NCI-H446 (cell line): ENCODE results near the gene METRN.

ENCODE experiments used
- DNase-seq, 2 experiments: peaks; one replicate each; lab custom pipeline; 2025; lab: John Stamatoyannopoulos, UW

The METRN gene

DNA sequence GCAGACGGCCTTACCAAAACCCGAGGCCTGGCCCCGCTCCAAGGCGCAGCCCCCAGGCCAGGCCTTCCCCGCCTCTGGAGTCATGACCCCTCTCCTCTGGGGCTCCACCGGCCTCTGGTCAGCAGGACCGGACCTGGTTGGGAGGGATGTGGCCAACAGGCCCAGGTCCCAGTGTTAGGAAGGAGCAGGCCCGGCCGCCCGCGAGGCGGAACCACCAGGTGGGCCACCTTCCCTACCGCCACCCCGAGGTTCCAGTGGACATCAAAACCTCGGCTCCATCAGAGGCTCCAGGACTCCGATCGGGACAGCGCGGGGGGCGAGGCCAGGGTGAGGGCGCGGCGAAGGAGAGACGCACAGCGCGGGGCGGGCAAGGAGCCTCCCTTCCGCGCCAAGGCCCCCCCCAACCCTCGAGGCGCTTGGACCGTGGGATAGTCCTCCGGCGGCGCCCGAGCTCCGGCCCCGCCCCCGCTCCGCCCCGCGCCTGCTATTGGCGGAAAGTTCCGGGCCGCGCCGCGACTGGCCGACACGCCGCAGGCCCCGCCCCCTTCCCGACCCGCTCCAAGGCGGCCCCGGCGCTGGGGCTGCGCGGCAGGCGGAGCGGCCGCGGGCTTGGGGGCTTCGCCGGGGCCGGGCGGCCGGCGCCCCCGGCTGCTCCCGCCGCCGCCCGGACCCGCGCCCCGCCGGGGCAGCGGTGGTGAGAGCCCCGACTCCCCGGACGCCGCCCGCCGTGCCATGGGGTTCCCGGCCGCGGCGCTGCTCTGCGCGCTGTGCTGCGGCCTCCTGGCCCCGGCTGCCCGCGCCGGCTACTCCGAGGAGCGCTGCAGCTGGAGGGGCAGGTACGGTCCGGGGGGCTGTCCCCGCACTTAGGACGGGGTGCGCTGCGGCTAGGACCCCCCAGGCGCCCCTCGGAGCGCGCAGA is at the start of gene METRN:
Gene METRN, plus strand, starts transcription at position 561 of the 919 bp plus-strand sequence. Its CDS starts 172 bp downstream, at position 733.
- peak; percentile 33 to 92 for DNase-seq

GRCh38 chr16:666572-666971 is 48.3 kb upstream of the METRN start:
- DNase-seq, result no peak

DNA sequence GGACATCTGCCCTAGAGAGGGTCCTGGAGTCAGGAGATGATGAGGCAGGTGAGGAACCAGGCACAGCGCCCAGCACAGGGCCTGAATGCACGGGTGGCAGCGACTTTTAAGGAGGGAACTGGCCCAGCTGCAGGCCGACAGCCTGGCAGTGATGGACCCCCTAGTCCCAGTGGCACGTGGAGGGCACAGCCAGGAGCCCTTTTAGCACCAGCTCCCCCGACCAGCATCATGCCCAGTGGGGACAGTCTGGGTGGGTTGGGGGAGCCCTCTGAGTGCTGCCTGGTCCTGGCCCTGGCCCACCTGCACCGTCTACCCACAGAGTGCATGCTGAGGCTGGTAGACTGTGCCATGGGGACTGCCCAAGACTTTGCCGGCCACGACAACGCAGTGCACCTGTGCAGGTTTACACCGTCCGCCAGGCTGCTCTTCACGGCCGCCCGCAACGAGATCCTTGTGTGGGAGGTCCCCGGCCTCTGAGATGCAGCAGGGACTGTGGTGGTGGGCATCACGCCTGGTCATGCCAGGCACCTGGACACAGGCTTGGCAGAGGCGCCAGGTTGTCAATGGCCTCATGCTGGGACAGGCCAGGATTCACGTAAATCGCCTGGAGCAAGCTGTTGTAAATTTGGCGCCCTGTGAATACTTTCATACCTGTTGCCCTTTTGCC is 47.7 kb upstream of the METRN start:
- DNase-seq, result no peak

DNA sequence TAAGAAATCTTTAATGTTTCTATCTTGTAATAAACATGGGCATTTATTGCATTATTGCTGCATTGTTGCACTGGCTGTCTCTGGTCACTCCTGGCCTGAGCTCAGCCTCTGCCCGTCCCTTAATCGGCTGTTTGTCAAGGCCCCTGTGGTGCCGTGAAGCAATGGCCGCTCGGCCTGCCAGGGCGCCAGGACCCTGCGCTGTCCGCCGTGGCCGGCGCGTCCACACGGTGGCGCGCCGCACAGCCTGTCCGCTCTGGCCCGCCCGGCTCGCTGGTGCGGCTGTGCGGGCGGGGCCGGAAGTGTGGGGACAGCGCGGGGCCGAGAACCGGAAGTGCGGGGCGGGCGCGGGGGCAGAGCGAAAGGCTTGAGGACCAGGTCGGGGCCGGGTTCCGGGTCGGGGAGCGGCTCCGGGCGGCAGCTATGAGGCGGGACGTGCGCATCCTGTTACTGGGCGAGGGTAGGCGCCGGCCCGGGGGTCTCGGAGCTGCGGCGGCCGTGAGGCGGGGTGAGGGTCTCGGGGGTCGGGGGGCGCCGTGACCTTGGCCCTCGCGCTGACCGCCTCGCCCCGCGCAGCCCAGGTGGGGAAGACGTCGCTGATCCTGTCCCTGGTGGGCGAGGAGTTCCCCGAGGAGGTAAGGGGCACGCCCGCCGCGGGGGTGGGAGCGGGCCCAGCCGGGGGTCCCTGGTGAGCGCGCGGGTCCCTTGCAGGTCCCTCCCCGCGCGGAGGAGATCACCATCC is 47.0 kb upstream of the METRN start, which contains the start of gene RHOT2:
Gene RHOT2, plus strand, starts transcription at position 353 of the 739 bp plus-strand sequence. Its CDS starts 68 bp downstream, at position 421.
- DNase-seq, result peak; percentile 76 to 93

- no peak for DNase-seq
Observed at GRCh38 chr16:668519-669171, 46.3 kb upstream of the METRN start.

DNA sequence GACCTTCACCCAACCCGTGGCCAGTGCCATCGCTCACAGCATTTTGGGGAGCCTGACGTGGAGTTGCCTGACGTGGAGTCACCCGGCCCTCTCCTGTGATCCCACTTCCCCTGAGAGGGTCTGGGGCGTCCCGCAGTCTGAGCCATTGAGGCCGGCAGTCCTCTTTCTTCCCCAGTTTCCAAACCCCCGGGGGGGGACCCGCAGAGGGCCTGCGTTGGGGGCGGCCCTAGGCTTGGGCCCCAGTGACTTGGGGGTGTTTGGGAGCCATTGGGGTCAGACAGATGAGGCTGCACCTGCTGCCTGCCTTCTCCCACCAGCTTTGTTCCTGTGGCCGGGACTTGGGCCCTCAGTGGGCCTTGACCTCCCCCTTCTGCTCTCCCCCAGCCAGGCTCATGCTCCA is 45.3 kb upstream of the METRN start:
- no peak for DNase-seq

GRCh38 chr16:670485-671352 is 44.2 kb upstream of the METRN start:
- no peak for DNase-seq

- DNase-seq, result no peak
Observed at GRCh38 chr16:671353-672131, 43.4 kb upstream of the METRN start.

GRCh38 chr16:672371-672770 is 42.5 kb upstream of the METRN start:
- no peak for DNase-seq

- no peak for DNase-seq
Observed at GRCh38 chr16:672851-673250, 42.1 kb upstream of the METRN start.

GRCh38 chr16:673399-673991 is 41.4 kb upstream of the METRN start:
- DNase-seq, result no peak

DNA sequence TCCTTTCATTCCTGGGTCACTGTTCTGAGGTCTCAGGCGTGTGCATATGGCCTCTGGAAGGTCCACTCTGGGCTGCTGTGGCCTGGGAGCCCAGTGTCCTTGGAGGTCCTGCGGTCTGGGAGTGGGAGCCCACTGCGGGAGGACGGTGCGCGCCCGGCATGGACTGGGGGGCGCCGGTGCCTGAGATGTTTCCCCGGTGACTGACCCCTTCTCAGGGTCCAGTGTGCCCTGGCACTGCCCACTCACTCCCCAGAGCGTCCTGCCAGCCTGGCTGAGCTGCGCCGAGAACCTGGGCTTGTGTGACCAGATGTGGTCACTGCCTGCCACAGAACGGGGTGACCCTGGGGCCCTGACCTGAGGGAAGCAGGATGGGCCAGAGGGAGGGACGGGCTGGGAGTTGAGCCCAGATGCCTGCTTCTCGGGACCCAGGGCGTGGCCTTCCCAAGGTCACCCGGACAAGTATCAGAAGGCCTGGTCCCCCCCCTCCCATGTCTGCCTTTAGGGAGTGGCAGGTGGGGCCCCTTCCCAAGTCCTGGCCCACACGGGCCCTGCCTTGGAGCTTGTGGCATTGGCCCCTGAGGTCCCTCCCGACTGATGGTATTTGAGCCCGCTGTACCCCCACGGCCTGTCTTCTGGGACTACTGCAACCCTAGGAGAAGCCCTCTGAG is 40.6 kb upstream of the METRN start:
- no peak for DNase-seq

- no peak for DNase-seq
Observed at GRCh38 chr16:674968-675883, 39.7 kb upstream of the METRN start, which contains the start of gene RHBDL1. Gene RHBDL1 (plus strand): TSS chr16:675671. CDS start chr16:675791, 120 bp downstream.

DNA sequence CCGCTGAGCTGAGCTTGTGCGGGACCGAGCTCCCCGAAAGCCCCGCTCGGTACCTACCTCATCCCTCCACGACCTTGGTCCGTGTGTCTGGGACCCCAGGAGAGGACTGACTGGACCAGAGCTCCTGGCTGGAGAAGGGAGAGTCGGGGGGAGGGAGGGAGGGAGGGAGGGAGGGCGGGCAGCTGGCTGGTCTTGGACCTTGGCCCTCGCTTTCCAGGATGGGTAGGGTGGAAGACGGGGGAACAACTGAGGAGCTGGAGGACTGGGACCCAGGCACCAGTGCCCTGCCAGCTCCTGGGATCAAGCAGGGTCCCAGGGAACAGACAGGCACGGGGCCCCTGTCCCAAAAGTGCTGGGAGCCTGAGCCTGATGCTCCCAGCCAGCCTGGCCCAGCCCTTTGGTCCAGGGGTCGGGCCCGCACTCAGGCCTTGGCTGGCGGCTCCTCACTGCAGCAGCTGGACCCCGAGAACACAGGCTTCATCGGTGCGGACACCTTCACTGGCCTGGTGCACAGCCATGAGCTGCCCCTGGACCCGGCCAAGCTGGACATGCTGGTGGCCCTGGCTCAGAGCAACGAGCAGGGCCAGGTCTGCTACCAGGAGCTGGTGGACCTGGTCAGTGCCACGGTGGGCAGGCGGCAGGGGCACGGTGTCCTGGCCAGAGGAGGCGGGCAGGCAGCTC is 38.9 kb upstream of the METRN start:
- DNase-seq, result no peak

- no peak for DNase-seq
Observed at GRCh38 chr16:676565-676902, 38.4 kb upstream of the METRN start.

GRCh38 chr16:676913-677312 is 38.0 kb upstream of the METRN start:
- no peak for DNase-seq
